ENCODE measurements around the gene MYOC.

- TF ChIP-seq EP300 (IDR thresholded peaks at IDR 0.05; ENCODE audit: borderline replicate concordance) (no peak), TAF1 (IDR thresholded peaks at IDR 0.05; ENCODE audit: low read depth) (no peak), RAD21 (IDR thresholded peaks at IDR 0.05; ENCODE audit: low read depth) (no peak)
Observed at GRCh38 chr1:171680339-171680738, 27.9 kb upstream of the MYOC start.
